Large intestine (tissue), 3 donors: Measurements from ENCODE around the gene CASKIN1. TPM values are rescaled to one million over a fixed set of nuclear protein-coding genes. Genes with fewer than 3 reads are reported as not detected.

Source experiments
- DNase-seq, 2 donors: peaks; one replicate each; pipeline versions ENCODE4 v3.0.0 to v3.0.0-alpha.2; 2013
- H3K27ac ChIP-seq: one replicate; pipeline ENCODE4 v1.5.1; 2013; ENCODE audit warnings: low read length
- H3K27me3 ChIP-seq: 2 replicates; pipeline ENCODE4 v1.6.1; 2013; ENCODE audit warnings: low read length; ENCODE audit not compliant: control insufficient read depth, insufficient read depth
- H3K36me3 ChIP-seq: 2 replicates; pipeline ENCODE4 v1.6.1; 2013; ENCODE audit warnings: low read length; ENCODE audit not compliant: control insufficient read depth, insufficient read depth
- H3K4me1 ChIP-seq: one replicate; pipeline ENCODE4 v1.6.1; 2013; ENCODE audit warnings: low read length; ENCODE audit not compliant: control insufficient read depth, insufficient read depth
- H3K4me3 ChIP-seq: one replicate; pipeline ENCODE4 v1.5.1; 2013; ENCODE audit warnings: low read length
- H3K9me3 ChIP-seq: one replicate; pipeline ENCODE4 v1.6.1; 2013; ENCODE audit warnings: mild to moderate bottlenecking, low read depth, low read length, moderate library complexity; ENCODE audit not compliant: control insufficient read depth
- WGBS: methylation state at CpG from one replicate; pipeline ENCODE4 v1.1.5; 2013; ENCODE audit warnings: low lambda C conversion rate; ENCODE audit not compliant: insufficient coverage; 5-methylcytosine and 5-hydroxymethylcytosine counted together
- polyA plus RNA-seq: library from polyadenylated mRNA; unstranded; fragments of 120-200 nt; gene quantifications from one replicate; pipeline ENCODE4 v1.2.1, GENCODE V29; 2013

The CASKIN1 gene
- polyA plus RNA-seq, 1 donor = 0.96 TPM

DNA sequence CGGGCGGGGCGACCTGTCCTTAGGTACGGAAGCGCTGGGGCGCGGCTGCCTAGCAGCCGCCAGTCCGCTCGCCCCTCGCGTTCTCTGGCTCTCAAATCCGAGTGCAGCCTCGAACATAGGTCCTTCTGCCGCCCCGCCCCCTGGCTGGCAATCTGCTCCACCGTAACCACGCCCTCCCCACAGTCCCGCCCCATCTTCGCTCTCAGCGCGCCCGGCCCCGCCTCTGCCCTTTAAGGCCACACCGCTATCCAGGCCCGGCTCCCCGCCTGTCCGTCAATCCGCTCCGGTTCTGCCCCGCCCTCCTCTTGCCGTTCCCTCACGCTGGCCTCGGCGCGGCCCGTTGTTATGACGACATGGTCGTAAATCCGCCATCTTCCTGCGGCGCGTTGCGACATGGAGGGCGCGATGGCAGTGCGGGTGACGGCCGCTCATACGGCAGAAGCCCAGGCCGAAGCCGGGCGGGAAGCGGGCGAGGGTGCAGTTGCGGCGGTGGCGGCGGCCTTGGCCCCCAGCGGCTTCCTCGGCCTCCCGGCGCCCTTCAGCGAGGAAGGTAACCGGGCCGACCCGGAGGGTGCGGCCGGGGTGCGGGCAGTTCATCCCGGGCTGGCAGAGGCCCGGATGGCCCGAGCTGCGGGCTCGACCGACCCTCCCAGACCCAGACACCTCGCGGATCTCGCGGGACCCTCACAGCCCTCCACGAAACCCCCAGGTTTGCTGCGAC is 27.0 kb upstream of the CASKIN1 start, which contains the start of gene E4F1:
E4F1 (plus strand) TSS at position 371 of the 721 bp plus-strand sequence; CDS start at position 394, 23 bp downstream.
- Histone ChIP-seq H3K4me1 (peaks cover 12% of the 10 kb centered on the region), H3K27me3 (no peaks in the 10 kb centered on the region), H3K27ac (peak within 1 kb of the TSS; percentile 74), H3K4me3 (peak within 1 kb of the TSS; percentile 85), H3K9me3 (peaks cover 2% of the 10 kb centered on the region), H3K36me3 (peaks cover 13% of the 10 kb centered on the region)
- DNase-seq = peak; percentile 100
- no CpG with 5 or more reads among the region's 82 CpGs for WGBS

DNA sequence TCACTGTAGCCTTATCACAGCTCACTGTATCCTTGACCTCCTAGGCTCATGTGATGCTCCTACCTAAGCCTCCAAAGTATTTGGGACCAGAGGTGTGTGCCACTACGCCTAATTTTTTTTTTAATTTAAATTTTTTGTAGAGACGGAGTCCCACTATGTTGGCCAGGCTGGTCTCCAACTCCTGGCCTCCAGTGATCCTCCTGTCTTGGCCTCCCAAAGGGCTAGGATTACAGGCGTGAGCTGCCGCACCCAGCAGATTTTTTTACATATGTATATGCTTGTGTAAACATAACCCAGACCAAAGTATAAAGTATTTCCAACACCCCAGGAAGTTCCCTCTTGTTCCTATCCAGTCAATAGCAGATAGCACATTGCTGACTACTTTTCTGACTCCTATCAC is 19.9 kb upstream of the CASKIN1 start:
- no peak overlapping the region for H3K27ac ChIP-seq
- peaks cover 16% of the 10 kb centered on the region for H3K4me1 ChIP-seq
- no CpG with 5 or more reads among the region's 4 CpGs for whole genome bisulfite sequencing
- no peak for DNase-seq
- H3K9me3 ChIP-seq = no peaks in the 10 kb centered on the region
- H3K36me3 ChIP-seq = peaks cover 6% of the 10 kb centered on the region
- no peaks in the 10 kb centered on the region for H3K27me3 ChIP-seq
- H3K4me3 ChIP-seq = no peak overlapping the region

DNA sequence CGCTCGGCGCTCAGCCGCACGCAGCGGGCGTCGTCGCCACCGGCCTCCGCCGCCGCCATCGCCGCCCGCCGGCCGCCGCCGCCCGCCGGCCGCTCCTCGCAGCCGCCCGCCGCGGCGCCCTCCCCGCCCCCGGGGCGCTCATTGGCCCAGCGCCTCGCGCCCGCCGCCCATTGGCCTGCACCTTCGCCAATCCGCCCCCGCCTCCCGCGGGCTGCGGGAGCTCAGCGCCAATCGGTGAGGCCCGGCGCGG is 18.2 kb upstream of the CASKIN1 start, which contains the start of gene PGP:
PGP (minus strand) TSS at position 122 of the 250 bp plus-strand sequence; CDS start at position 59, 63 bp downstream.
- no peaks in the 10 kb centered on the region for H3K27me3 ChIP-seq

DNA sequence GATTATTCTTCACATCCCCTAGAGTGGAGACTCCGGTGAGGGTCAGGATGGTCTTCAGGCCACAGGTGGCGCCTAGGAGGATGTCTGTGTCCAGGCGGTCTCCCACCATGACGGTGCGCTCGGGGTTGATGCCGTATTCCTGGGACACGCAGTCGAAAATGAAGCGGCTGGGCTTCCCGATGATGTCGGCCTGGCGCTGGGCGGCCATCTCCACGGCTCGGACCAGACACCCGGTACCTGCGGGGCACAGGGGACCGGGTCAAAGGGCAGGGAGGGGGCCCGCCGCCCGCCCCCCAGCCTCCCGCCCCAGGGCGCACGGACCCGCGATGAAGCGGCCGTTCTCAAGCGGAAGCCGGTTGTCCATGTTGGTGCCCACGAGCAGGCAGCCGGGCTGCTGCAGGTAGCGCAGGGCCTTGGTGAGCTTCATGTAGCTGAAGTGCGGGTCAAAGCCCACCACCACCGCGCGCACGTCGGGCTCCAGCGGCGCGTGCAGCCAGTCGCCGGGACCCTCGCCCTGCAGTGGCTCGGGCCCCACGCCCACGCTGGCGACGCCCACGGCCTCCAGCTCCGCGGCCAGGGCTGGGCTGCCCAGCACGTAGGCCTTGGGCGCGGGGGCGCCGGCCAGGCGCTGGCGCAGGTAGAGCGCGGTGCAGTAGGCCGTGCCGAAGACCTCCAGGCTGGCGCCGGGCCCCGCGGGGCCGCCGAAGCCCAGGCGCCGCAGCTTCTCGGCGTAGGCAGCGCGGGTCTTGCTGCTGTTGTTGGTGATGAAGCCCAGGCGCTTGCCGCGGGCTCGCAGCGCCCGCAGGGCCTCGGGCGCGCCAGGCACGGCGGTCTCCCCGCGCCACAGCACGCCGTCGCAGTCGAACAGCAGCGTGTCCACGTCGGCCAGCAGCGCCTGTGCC is 17.7 kb upstream of the CASKIN1 start:
- H3K9me3 ChIP-seq = peaks cover 2% of the 10 kb centered on the region
- H3K36me3 ChIP-seq = peaks cover 17% of the 10 kb centered on the region
- peaks cover 16% of the 10 kb centered on the region for H3K4me1 ChIP-seq
- H3K4me3 ChIP-seq = peak overlapping the region; percentile 41
- H3K27ac ChIP-seq = peak overlapping the region; percentile 37
- no CpG with 5 or more reads among the region's 98 CpGs for WGBS
- H3K27me3 ChIP-seq = no peaks in the 10 kb centered on the region
- no peak for DNase-seq

More for the DNA sequence above, 18.2 kb upstream of the CASKIN1 start, which contains the start of gene PGP:
- no peaks in the 10 kb centered on the region for H3K9me3 ChIP-seq
- no peak for DNase-seq
- WGBS = no CpG with 5 or more reads among the region's 48 CpGs
- peak within 1 kb of the TSS; percentile 64 for H3K4me3 ChIP-seq
- H3K36me3 ChIP-seq = peaks cover 11% of the 10 kb centered on the region
- peak within 1 kb of the TSS; percentile 74 for H3K27ac ChIP-seq
- peaks cover 16% of the 10 kb centered on the region for H3K4me1 ChIP-seq

DNA sequence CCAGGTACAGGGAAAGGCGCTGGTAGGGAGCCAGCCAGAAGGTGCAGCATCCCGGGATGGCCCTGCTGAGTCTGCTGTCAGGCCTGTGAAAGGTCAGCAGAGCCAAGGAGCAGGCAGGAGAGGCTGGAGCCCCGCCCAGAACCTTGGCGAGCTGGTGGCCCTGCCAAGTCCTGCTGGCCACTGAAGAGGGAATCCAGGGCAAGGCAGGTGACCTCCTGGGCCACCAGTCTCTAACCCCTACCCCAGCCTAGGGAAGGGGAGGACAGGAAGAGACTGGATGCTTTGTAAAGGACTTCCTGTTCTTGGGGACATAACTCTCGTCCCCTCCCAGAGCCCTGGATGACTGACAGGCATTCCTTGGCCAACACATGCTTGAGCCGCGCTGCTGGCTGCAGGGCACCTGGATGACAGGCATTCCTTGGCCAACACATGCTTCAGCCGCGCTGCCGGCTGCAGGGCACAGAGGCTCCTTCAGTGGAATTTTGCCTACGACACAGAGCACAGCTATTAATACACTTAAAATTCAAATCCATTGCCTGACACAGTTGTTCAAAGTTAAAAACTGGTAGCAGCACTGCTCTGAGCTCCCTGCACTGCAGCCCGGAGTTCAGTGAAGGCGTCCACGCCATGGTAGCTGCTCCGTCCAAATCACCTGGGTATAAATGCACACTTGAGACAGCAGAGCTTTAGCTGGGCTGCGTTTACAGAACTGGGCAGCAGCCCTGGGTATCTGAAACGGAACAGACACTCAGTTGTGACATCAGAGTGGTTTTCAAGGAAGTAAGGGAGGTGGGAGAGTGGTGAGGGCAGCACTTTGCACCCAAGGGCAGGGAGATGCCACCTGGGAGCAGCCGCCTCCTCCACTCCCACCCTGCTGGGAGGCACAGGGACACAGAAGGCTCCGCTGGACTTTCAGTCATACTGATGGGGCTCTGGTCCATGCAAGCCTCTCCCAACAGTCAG is 16.2 kb upstream of the CASKIN1 start:
- peak; percentile 48 to 73 for DNase-seq
- Histone ChIP-seq H3K27me3 (no peaks in the 10 kb centered on the region), H3K9me3 (peaks cover 2% of the 10 kb centered on the region), H3K36me3 (peaks cover 31% of the 10 kb centered on the region), H3K4me3 (peak overlapping the region; percentile 41), H3K27ac (no peak overlapping the region), H3K4me1 (peaks cover 16% of the 10 kb centered on the region)
- WGBS = no CpG with 5 or more reads among the region's 19 CpGs

DNA sequence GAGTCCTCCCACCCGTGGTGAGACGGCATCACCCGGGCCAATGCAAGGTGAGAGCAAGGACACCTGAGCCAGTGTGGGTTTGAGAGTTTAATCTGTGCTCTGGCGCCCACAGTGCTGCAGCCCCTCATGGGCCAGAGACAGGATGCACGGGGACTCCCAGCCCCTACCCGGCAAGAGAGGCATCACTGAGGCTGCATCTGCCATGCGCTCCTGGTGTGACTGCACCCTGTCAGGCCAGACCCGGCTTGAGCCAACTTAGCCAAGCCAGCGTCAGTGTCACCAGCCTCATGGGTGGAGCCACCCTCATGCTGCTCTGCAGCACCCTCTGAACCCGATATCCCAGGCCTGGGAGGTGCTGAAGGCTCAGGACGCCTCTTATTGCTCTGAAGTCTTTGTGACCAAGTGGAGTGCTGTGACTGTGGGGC is 15.5 kb upstream of the CASKIN1 start:
- no CpG with 5 or more reads among the region's 11 CpGs for WGBS
- Histone ChIP-seq H3K27me3 (no peaks in the 10 kb centered on the region), H3K27ac (no peak overlapping the region), H3K36me3 (peaks cover 38% of the 10 kb centered on the region), H3K4me1 (peaks cover 16% of the 10 kb centered on the region), H3K9me3 (peaks cover 2% of the 10 kb centered on the region), H3K4me3 (no peak overlapping the region)
- DNase-seq = no peak

DNA sequence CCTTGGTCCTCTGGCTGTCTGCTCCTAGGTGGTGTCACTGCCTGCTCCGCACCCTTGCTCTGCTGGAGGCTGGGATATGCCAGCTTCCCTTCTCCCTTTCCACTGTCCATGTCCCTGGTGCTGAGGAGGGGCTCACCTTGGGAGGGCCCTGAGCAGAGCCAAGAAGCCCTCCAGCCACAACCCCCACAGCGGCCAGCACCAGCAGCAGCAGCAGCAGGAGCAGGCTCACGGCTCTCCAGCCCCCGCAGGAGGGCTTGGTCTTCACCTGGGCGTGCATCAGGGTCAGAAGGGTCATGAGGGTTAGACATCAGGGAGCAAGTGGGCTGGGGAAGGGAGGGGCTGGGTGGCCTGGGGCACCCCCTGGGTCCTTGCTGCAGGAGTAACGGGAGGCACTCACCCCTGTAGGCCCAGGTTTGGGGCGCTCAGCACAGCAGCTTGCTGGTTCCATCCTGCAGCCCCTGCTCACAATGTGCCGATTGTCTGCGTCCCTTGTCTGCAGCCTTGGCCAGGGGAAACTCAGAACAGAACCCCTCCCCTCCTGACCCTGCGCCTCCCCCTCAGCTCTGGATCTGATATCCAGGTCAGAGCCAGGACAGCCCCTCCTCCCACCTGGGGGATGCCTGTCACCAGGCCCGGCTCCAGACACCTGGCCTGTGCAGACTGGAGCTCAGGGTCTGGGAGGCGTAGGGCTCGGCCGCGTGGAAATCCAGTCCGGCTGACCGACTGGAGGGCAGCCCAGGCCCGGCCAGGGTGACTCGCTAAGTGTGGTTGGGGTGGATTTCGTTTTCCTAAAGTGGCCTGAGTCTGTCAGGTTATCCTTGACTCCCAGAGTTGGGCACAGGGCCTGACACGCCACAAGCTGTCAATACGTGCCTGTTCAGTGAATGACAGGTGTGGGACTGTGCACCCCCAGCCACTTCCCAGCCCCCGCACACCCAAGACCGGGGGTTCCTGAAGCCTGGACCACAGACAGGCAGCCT is 14.3 kb upstream of the CASKIN1 start, which contains the start of gene BRICD5:
BRICD5 (minus strand) TSS at position 478 of the 980 bp plus-strand sequence; CDS start at position 448, 30 bp downstream.
- WGBS = no CpG with 5 or more reads among the region's 24 CpGs
- no peak for DNase-seq
- peaks cover 41% of the 10 kb centered on the region for H3K36me3 ChIP-seq
- no peak within 1 kb of the TSS for H3K27ac ChIP-seq
- peaks cover 23% of the 10 kb centered on the region for H3K4me1 ChIP-seq
- no peak within 1 kb of the TSS for H3K4me3 ChIP-seq
- no peaks in the 10 kb centered on the region for H3K27me3 ChIP-seq
- peaks cover 2% of the 10 kb centered on the region for H3K9me3 ChIP-seq

DNA sequence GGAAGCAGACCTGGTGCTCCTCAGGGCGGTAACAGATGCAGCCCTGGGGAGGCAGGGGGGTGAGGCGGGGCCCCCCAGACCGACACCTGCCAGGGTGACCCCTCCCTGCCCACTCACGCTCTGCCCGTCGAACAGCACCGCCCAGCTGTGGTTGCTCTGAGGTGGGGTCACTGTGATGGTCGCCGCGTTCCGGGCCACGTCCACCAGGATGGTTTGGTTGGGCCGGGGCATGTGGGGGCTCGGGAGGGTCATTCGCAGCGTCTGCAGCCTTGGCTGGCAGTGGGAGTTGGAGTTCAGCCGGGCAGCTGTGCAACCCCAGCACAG is 13.6 kb upstream of the CASKIN1 start:
- H3K4me1 ChIP-seq = peaks cover 23% of the 10 kb centered on the region
- DNase-seq = no peak
- no CpG with 5 or more reads among the region's 17 CpGs for WGBS
- H3K4me3 ChIP-seq = no peak overlapping the region
- no peaks in the 10 kb centered on the region for H3K27me3 ChIP-seq
- H3K27ac ChIP-seq = no peak overlapping the region
- H3K9me3 ChIP-seq = peaks cover 2% of the 10 kb centered on the region
- H3K36me3 ChIP-seq = peaks cover 41% of the 10 kb centered on the region
